ENCODE measurements around the gene PPT2.
"Not testable (repeated sequence)": the region's sequence is repeated elsewhere in the genome, so short reads cannot be mapped to it uniquely, and the experiment has no call there.

The PPT2 gene

GRCh38 chr6:32190911-32191677 is 37.2 kb downstream of the PPT2 start:
- DNase-seq: no peak

- DNase-seq: no peak
These were observed 38.0 kb downstream of the PPT2 start for GRCh38 chr6:32191696-32192607.

- peak; percentile 70 to 81 for DNase-seq
These were observed 38.7 kb downstream of the PPT2 start, which contains the start of gene GPSM3 for GRCh38 chr6:32192608-32193039. GPSM3 (minus strand) TSS chr6:32192643; CDS start chr6:32192513, 130 bp downstream.

GRCh38 chr6:32193096-32193495 is 39.2 kb downstream of the PPT2 start:
- not testable (repeated sequence) for DNase-seq

- no peak for DNase-seq
These were observed 40.4 kb downstream of the PPT2 start for GRCh38 chr6:32194388-32194787.

GRCh38 chr6:32194825-32195651 is 41.1 kb downstream of the PPT2 start:
- peak; percentile 82 to 83 for DNase-seq

GRCh38 chr6:32195652-32195901 is 41.6 kb downstream of the PPT2 start:
- DNase-seq: peak; percentile 100

GRCh38 chr6:32195902-32196681 is 42.2 kb downstream of the PPT2 start:
- DNase-seq: peak; percentile 33 to 45

- DNase-seq: peak in 1 of 2 experiments; percentile 47
These were observed 43.0 kb downstream of the PPT2 start for GRCh38 chr6:32196682-32197616.

- no peak for DNase-seq
These were observed 44.4 kb downstream of the PPT2 start for GRCh38 chr6:32198345-32198696.

GRCh38 chr6:32198866-32199265 is 44.9 kb downstream of the PPT2 start:
- no peak for DNase-seq

- DNase-seq: no peak
These were observed 47.0 kb downstream of the PPT2 start for GRCh38 chr6:32200711-32201475.

- DNase-seq: no peak
These were observed 48.2 kb downstream of the PPT2 start for GRCh38 chr6:32202186-32202585.

GRCh38 chr6:32203426-32204267 is 49.7 kb downstream of the PPT2 start:
- no peak for DNase-seq

- no peak for DNase-seq
These were observed 50.4 kb downstream of the PPT2 start for GRCh38 chr6:32204268-32204715.

- no peak for DNase-seq
These were observed 55.1 kb downstream of the PPT2 start for GRCh38 chr6:32208996-32209395.

- DNase-seq: no peak
These were observed 56.3 kb downstream of the PPT2 start for GRCh38 chr6:32210191-32210601.

GRCh38 chr6:32211432-32211831 is 57.5 kb downstream of the PPT2 start:
- DNase-seq: not testable (repeated sequence)

- DNase-seq: no peak
These were observed 58.3 kb downstream of the PPT2 start for GRCh38 chr6:32212076-32212760.
